ENCODE data around the gene ADGRV1.

ADGRV1 gene

DNA sequence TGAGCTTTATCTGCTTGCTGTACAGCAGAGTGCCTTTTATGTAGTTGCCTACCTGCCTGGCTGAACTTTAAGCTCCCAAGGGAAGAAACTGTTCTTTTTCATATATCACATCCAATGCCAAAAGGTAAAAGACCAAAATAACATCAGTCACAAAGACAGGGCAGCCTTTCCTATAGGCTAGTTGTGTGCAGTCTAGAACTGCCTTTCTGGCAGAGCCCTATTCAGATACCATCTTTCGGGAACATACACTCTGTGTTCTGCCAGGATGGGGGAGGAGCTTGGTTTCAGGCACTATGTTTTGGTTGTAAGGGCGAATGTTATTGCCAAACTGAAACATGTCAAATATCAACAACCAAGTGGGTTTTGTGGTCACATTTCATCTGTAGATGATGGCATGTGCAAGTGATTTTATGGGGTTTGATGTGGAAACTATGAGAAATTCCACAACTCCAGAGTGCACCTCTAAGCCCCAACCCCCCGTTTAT, 314.5 kb downstream of the ADGRV1 start:
- Mint-ChIP-seq H3K36me3 (ENCODE audit: low read depth) (no peaks in the 10 kb centered on the region), H3K4me1 (peaks cover 11% of the 10 kb centered on the region), H3K27ac (peak overlapping the region in 2 of 3 experiments; percentile 9 to 50), H3K27me3 (ENCODE audit: low read depth) (no peaks in the 10 kb centered on the region), H3K9me3 (no peaks in the 10 kb centered on the region), H3K4me3 (no peak overlapping the region)
- TF ChIP-seq, protein P1, sequence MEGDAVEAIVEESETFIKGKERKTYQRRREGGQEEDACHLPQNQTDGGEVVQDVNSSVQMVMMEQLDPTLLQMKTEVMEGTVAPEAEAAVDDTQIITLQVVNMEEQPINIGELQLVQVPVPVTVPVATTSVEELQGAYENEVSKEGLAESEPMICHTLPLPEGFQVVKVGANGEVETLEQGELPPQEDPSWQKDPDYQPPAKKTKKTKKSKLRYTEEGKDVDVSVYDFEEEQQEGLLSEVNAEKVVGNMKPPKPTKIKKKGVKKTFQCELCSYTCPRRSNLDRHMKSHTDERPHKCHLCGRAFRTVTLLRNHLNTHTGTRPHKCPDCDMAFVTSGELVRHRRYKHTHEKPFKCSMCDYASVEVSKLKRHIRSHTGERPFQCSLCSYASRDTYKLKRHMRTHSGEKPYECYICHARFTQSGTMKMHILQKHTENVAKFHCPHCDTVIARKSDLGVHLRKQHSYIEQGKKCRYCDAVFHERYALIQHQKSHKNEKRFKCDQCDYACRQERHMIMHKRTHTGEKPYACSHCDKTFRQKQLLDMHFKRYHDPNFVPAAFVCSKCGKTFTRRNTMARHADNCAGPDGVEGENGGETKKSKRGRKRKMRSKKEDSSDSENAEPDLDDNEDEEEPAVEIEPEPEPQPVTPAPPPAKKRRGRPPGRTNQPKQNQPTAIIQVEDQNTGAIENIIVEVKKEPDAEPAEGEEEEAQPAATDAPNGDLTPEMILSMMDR (IDR thresholded peaks at IDR 0.05; ENCODE audit: unreplicated experiment in 3 of 3), result no peak

DNA sequence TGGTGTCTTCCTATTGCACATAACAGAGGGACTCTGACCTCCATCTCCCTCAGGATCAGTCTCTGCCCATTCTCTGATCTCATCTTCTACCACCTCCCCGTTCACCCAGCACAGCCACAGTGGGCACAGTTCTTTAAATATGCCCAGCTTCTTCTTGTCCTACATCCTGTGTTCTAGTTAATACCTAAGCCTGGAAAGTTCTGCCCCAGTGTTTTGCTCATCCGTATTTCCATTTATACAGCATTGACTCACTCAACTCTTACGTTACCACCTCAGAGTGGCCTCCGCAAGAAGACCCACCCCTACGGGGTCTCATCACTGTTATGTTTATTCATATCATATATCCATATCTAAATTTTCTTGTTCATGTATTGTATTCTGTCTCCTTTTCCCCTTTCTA, 315.5 kb downstream of the ADGRV1 start:
- Mint-ChIP-seq H3K9me3 (no peaks in the 10 kb centered on the region), H3K4me1 (peaks cover 14% of the 10 kb centered on the region), H3K36me3 (ENCODE audit: low read depth) (no peaks in the 10 kb centered on the region), H3K27ac (peak overlapping the region in 1 of 3 experiments; percentile 73), H3K27me3 (ENCODE audit: low read depth) (no peaks in the 10 kb centered on the region), H3K4me3 (no peak overlapping the region)
- TF ChIP-seq, protein P1 (IDR thresholded peaks at IDR 0.05; ENCODE audit: unreplicated experiment in 3 of 3), result no peak

DNA sequence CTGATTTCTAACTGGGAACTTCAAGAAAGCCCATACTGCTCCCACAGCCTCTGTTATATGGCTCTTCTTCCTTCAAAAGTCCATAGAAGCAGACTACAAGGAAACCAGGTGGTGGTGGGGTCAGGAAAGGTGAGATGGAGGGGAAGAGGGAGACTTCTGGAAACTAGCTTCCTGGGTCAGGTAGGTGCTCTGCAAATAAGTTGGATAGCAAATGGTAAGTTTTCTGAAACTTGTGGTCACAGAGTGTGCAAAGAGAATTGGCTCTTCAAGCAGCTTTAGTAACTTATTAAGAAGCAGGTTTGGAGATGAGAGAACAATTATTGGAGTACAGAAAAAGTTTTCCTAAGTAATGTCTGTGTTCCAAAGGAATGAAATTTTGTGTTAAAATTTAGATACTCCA, 316.9 kb downstream of the ADGRV1 start:
- Mint-ChIP-seq H3K36me3 (ENCODE audit: low read depth) (no peaks in the 10 kb centered on the region), H3K27ac (peak overlapping the region; percentile 83 to 95 (median 86)), H3K4me3 (no peak overlapping the region), H3K9me3 (no peaks in the 10 kb centered on the region), H3K27me3 (ENCODE audit: low read depth) (no peaks in the 10 kb centered on the region), H3K4me1 (peaks cover 14% of the 10 kb centered on the region)
- TF ChIP-seq, protein P1 (IDR thresholded peaks at IDR 0.05; ENCODE audit: unreplicated experiment in 3 of 3), result no peak

DNA sequence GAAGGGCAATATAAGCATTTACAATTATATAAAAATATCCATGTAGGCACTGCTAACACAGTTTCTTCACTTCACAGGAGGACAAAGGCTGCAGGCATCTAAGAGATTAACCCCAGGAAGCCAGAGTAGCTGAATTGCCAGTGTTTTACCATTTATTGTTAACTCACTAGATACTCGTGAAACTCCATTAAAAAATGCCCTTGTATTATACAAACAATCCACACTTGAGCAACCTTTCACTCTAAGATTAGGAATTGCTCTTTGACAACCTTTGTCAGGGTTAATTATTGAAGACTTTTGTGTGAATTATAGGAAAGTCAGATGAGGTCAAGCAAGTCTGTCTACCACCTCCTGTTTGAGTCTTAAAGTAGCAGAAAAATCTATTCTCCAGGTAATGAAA, 317.8 kb downstream of the ADGRV1 start:
- TF ChIP-seq, protein P1 (IDR thresholded peaks at IDR 0.05; ENCODE audit: unreplicated experiment in 3 of 3), result no peak
- Mint-ChIP-seq H3K9me3 (no peaks in the 10 kb centered on the region), H3K27me3 (ENCODE audit: low read depth) (no peaks in the 10 kb centered on the region)

DNA sequence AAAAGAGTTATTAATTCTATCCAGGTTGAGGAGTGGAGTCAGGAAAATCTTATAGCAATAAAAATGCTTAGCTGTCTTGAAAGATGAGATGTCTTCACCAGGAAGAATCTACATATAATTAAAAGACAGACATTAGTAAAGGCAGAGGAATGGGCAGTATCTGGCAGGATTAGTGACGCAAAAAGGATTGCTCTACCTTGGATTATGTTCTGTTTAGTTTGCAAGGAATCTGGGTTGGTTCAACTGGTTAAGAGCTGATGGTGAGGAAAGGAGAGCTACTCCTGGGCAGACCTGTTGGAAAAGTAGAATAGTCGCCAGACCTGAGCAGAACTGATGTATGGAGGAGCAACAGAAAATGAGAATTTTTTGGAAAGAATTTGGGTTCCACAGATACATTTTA, 318.5 kb downstream of the ADGRV1 start:
- no peaks in the 10 kb centered on the region for H3K27me3 Mint-ChIP-seq (ENCODE audit: low read depth)
- no peaks in the 10 kb centered on the region for H3K36me3 Mint-ChIP-seq (ENCODE audit: low read depth)
- H3K27ac Mint-ChIP-seq, result peak overlapping the region; percentile 7 to 86 (median 41)
- no peak overlapping the region for H3K4me3 Mint-ChIP-seq
- TF ChIP-seq, protein P1 (IDR thresholded peaks at IDR 0.05; ENCODE audit: unreplicated experiment in 3 of 3), result no peak
- H3K4me1 Mint-ChIP-seq, result peaks cover 14% of the 10 kb centered on the region
- H3K9me3 Mint-ChIP-seq, result no peaks in the 10 kb centered on the region

More for the DNA sequence above, 317.8 kb downstream of the ADGRV1 start:
- Mint-ChIP-seq H3K36me3 (ENCODE audit: low read depth) (no peaks in the 10 kb centered on the region), H3K4me3 (no peak overlapping the region), H3K27ac (peak overlapping the region in 2 of 3 experiments; percentile 7 to 86), H3K4me1 (peaks cover 14% of the 10 kb centered on the region)

DNA sequence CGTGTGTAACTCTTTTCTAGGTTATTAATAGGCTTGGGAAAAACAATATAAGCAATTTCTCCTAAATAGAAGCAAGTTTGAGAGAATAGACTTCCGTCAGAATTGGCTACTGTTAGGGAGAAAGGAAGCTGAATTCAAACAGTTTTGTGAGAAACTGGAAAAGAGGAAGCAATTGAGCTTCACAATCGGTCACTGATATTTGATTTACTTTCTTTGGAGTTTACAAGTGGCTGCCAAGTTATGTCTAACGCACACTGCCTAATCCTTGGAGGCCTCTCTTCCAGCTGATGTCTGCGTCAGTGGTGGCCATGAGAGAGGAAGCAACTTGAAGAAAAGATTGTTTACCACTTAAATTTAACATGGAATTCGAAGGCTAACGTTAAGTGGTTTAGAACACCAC, 319.5 kb downstream of the ADGRV1 start:
- Mint-ChIP-seq H3K27me3 (ENCODE audit: low read depth) (no peaks in the 10 kb centered on the region), H3K9me3 (no peaks in the 10 kb centered on the region), H3K4me3 (no peak overlapping the region), H3K4me1 (peaks cover 14% of the 10 kb centered on the region), H3K27ac (peak overlapping the region in 2 of 3 experiments; percentile 7 to 86), H3K36me3 (ENCODE audit: low read depth) (no peaks in the 10 kb centered on the region)
- TF ChIP-seq, protein P1 (IDR thresholded peaks at IDR 0.05; ENCODE audit: unreplicated experiment in 3 of 3), result no peak
